ENCODE results near the gene PERCC1.
"Not testable (repeated sequence)": the region's sequence is repeated elsewhere in the genome, so short reads cannot be mapped to it uniquely, and the experiment has no call there.

The PERCC1 gene

DNA sequence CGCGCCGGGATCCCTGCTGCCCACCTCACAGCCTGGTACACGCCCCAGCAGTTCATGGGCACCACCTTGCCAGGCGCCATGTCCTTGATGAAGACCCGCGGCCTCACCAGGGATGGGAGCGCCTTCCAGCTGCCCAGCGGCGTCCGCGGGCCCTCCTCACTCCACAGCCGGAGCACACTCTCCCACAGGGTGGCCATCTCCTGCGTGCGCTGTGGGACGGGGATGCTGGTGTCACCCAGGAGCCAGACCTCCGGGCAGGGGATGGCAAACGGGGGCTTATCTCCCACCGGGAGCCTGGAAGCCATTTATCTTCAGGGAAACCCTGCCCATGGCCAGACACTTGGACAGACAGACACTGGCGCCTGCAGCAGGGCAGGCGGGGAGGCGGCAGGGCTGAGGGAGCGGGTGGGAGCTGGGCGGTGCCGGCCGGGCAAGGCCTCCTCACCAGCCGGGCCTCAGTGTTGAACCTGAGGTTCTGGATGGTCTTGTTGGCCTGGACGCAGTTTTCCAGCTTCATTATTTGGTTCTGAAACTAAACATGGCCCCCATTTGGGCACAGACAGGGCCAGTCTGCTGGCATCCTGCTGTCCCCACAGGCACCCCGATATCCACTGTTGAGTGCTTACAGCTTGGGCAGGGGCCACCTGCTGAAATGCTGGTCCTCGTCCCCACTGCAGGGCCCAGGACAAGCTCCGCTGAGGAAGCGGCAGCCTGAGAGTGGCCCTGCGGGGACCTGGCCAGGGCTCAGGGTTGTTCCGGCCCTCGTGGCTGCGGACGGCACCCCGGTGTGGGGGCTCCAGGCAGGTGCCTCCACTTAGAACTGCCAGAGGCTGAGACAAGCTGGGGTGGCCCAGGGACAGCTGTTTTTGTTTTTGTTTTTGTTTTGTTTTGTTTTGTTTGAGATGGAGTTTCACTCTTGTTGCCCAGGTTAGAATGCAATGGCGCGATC, 4.0 kb downstream of the PERCC1 start:
- no peak for DNase-seq (ENCODE audit: low spot score)

DNA sequence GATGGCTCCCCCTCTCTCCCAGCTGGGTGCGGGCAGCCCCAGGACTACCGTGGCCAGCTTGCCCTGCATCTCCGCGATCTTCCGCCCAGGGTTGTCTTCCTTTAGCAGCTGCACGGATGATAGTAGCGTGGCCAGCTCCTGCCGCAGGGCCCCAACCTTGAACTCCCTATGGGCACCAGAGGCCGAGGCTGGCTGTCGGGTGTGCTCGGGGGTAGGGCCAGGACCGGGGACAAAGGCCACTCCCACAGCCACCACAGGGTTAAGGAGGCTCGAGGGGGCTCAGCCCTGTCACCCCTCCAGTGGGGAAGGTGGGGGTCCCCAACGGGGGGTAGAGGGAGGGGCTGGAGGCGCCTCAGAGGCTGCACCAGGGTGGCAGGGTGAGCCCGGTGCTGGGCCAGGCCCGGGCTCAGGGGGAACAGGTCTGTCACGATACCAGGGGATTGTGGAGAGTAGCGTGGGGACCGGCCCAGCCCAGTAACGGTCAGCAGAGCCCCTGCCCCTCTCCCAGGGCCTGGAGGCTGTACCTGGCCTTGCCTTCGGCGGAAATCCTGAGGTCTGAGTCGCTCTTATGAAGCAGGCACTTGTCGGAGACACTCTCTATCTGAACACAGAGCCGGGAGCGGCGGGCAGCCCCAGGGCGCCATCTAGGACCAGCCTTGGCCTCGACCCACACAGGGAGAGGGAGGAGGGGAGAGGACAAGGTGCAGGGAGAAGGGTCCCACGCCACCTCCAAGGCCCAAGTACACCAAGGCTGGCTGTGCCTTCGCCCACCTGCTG, 5.2 kb downstream of the PERCC1 start:
- DNase-seq (ENCODE audit: low spot score): peak; percentile 79

DNA sequence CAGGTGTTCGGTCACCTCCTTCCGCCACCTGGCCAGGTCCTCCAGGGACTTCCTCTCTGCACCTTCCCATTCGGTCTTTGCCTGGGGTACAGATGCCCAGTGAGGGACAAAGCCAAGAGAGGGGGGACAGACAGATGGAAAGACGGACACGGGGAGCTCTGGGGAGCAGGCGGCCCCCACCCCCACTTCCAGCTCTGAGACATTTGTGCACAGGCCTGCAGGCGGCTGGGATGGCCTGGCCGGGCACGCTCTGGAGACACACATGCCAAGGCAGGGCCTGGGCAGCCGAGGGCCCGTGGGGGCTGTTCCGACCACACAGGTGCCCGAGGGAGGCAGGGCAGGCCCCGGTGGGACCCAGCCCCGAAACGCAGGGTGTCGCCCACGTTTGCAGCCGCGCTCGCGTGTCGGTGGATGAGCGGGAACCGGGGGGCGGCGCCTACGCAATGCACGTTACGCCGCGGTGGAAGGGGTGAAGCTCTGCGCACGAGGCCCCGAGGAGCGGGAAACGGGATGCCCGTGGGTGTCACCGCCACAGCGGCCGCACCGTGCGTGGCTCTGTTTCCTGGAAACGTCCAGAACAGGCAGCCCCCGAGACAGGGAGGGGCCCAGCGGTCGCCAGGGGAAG, 6.0 kb downstream of the PERCC1 start:
- no peak for DNase-seq (ENCODE audit: low spot score)

DNA sequence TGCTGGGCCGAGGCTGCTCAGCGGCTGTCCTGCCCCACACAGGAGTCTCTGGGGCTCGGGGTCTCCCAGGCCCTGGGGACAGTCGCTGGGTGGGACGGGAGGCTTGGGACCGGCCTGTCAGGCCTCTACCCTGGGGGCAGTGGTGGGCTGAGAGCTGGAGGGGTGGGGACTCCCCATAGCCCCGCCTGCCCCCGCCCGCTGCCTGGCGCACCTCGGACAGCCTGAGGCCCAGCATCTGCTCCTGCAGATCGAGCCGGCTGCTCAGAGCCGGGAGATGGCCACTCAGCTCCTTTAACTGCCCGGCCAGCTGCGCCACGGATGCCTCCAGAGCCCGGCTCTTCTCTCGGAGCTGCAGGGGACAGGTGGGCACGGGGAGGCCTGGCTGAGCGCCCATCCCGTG, 6.7 kb downstream of the PERCC1 start:
- DNase-seq (ENCODE audit: low spot score): no peak

DNA sequence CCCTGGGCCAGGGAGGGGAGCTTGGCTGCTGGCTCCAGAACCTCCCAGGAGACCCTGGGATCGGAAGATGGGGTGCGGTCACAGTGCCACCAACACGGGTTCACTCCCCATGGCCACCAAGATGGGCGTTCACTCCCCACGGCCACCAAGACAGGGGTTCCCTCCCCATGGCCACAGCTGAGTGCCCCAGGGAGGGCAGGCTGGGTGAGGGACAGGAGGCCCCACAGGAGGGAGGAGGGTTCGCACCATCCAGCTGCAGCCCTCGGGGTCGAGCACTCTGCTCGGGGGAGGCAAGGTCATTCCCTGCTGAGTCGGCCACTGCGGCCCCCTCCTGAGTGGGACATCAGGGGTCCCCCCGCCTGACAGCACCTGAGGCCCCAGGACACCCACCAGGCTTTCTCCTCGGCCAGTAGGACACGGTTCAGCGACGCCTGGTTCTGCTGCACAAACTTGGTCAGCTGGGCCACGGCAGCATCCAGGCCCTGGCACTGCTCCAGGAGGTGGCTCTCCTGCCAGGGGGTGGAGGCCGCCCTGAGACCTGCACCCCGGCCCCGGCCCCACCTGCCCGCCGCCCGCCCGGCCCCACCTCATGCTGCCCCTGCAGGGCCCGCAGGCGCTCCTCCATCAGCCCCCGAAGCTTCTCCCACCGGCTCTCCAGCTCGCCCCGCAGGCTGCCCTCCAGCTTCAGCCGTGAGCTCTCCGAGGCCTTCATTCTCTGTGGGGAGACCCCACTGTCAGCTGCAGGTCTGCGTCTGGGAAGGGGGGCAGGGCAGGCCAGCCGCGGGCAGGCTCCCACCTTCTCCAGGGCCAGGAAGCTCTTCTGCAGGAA, 7.6 kb downstream of the PERCC1 start:
- no peak for DNase-seq (ENCODE audit: low spot score)

DNA sequence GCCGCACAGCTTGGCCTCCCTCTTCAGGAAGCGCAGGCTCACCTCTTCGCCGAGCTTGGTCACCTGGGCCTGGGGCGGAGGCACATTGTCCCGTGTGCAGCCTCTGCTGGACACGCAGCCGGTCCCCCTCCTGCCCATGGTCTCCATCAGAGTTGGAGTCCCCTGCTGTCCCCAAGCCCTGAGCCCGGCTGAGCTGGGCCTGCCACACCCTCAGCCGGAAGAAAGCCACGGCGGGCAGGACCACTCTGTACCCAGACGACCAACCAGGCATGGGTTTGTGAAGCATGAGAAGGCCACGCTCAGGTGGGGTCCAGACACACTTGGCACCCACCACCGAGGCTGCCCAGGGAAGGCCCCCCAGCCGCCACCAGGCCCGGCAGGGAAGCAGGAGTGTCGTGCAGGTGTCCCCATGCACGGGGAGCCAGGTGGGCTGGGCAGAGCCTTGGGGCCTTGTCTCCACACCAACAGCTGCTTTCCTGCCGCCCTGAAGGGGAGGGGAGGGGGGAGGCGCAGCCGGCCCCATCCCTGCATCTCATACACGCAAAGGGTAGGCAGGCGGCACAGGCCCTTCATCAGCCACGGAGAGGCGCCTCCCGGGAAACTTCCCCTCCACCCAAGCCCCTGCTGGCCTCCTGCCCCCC, 8.3 kb downstream of the PERCC1 start:
- no peak for DNase-seq (ENCODE audit: low spot score)

DNA sequence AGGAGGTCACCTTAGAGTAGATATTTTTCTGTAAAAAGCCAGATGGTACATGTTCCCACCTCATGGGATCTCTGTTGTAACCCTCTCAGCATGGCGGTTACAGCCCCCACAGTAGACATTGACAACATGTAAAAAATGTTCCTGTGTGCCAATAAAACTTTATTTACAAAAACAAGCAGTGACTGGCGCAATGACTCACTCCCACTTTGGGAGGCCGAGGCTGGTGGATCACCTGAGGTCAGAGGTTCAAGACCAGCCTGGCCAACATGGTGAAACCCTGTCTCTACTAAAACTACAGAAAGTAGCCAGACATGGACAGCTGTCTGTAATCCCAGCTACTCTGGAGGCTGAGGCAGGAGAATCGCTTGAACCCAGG, 8.8 kb downstream of the PERCC1 start:
- DNase-seq (ENCODE audit: low spot score): not testable (repeated sequence)

DNA sequence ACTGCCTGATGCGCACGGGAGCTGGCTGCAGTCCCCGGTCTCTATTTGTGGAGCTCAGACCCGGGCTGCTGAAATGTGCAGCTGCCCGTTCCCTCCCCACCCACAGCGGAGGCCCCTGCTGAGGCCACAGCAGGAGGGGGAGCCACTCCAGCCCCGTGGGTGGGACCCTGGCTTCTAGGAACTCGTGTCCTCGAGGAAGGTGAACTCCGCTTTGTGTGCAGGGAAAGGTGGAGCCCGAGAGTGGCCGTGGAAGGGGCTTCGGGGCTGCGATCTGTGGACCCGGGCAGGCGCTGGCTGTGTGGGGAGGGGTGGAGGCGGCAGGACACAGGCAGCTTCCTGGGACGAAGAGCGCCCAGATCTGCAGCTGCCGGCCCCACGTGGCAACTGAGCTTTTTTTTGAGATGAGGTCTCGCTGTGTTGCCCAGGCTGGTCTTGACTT, 10.5 kb downstream of the PERCC1 start:
- no peak for DNase-seq (ENCODE audit: low spot score)

DNA sequence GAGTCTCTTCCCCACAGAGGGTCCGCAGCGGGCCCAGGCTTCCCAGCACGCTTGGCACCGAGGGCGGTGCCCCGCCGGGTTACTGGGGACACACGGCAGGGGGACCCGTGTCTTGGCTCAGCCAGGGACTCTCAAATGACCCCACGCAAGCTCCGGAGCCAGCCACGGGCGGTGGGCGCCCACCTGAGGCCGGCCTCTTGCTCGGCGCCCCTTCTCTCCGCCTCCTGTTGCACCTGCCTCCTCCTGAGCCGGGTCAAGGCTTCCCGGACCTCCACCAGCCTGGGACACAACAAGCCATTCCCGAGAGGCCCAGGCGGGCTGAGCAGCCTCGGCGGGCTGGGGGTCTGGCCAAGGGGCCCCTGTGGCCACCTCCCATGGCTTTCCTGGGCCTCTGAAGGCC, 11.8 kb downstream of the PERCC1 start:
- no peak for DNase-seq (ENCODE audit: low spot score)

DNA sequence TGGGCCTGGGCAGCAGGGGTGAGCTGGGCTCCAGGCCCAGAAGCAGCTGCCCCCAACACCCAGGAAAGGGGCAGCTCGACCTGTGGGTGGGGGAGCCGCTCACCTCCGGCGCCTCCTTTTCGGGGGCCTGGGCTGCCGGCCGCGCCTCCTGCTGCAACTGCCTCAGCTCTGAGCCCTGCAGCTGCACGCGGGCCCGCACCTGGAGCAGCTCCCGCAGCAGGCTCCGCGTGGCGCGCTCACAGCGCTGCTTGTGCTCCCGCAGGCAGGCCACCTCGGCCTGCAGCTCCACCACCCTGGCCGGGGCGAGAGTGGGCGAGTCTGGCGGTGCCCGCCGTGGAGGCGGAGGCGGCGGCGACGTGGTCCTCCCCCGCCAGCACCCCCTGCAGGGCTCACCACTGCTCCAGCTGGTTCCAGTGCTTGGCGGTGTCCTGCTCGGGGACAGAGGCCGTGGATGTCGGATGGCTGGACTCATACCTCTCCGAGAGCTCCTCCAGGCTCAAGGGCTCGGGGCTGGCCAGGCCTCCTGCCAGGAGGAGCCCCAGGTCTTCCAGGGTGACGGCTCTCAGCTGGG, 12.6 kb downstream of the PERCC1 start:
- no peak for DNase-seq (ENCODE audit: low spot score)

DNA sequence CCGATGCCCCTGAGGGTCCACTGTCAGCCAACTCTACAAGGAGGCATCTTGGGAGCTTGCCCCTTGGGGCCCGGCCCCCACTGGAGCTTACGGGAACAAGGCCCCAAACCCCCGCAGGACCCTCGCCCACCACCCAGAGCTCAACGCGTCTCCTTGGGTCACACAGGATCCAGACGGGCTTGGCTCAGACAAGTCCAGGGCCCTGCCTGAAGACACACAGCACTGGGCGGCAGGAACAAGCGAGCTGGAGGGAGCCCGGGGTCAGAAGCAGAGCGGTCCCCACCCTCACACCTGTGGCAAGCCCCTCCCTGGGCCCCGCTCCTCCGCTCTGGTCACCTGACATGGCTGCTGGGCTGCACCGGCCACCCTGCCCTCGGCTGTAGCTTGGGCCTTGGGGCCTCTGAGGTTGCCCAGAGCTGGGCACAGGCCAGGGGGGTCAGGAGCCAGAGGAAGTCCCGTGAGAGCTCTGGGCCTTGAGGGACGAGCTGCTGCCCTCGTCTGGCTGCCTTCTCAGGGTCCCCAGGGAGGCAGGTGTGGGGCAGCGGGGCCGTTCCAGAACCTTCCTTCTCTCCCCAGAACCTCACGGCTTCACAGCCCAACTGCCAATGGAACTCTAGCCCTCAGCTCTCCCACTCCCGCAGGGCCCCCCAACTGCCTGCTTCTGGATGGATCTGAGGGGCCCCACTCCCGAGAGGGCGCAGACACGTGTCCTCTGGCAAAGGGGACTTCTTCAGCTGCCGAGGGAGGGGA, 13.3 kb downstream of the PERCC1 start, which contains the start of gene CCDC154:
Gene CCDC154, minus strand, starts transcription at position 577 of the 750 bp plus-strand sequence. Its CDS starts 234 bp downstream, at position 343.
- no peak for DNase-seq (ENCODE audit: low spot score)

DNA sequence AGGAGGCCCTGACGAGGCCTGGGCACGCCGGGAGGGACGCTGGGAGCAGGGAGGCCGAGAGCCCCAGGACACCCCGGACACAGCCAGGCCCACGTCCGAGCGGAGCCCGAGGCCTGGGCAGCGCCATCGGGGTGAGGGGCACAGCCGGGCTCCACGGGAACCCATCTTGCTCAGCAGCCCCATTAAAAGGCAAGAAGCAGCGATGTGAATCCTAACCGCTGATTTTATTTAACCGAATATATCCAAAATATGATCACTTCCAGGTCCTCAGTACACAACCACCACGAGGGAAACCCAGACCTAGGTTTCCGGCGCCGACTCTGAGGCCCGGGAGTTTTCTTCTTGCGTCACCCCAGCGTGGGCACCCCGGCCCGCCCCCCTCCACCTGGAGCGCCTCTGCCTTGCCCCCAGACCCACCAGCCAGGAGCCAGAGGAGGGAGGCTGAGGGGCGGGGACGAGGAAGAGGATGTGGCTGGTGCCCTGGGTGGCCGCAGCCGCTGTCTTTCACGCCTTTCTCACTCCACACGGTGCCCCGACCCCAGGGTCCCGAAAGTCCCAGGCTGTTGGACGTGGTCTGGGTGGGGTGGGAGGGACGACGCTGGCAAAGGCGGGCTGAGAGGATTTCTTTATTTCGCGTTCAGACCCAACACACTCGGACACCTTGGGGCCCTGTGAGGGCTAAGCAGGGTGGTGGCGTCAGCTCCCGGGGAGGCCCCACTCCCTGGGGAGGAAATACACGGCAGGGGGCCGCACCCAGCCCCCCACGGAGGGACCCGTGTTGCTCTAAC, 14.0 kb downstream of the PERCC1 start:
- no peak for DNase-seq (ENCODE audit: low spot score)

DNA sequence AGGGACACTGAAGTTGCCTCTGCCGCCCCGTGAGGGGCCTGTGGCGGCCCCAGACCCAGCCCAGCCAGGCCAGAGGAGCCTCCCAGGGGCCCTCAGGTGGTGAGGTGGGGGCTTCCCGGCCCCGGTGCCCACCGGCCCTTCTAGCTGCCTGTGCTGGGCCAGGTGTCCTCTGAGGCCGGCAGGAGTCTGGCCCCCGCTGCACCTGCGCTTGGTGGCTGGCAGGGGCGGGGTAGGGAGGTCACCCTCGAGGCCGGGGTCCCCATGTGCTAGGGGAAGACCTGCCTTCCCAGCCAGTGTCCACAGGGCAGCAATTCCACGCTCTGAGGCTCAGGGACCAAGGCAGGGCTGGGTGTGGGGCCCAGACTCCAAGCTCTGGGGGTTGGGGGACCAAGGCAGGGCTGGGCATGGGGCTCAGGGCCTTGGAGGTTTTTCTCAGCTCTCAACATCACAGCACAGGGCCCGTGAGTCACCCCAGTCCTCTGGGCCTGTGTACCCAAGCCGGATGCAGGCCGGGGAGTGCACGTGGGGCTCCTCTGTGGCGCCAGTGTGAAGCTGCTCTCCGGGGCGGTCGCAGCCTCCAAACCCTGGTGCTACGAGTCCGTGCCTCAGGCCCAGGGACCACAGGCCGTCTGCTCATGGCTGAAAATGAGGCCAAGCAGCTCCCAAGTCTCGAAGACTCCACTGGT, 14.8 kb downstream of the PERCC1 start:
- no peak for DNase-seq (ENCODE audit: low spot score)

DNA sequence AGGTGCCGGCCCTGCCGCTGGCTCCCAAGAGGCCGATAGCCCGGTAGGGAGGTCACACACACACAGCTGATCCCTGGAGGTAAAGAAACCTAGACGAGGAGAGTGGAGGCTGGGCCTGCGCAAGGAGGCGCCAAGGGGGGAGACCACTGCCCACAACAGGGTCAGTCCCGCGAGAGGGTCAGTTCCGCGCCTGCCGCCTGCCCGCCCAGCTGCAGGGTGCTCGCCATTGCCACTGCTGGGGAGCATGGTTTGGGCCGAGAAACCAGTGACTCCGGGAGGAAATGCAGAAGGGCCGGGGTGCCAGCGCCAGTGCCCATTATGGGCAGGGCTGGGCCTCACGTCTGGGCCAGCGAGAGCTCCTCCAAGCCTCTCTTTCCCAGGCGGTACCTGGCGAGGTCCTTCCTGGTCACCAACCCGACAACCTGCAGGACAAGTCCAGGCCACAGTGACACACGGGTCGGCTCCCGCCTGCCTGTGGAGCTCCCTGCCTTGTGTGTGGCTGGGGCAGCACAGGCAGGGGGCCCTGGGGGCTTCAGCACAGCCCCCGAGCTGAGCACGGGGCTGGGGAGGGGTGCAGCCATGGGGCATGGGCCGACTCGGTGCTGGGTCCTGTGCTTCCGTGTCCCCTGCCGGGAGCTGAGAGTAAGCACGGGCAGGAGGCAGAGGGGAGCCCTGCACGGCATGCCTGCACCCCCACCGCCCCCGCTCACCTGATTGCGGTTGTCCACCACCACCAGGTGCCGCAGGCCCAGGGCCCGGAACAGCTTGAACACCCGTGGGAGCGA, 15.6 kb downstream of the PERCC1 start:
- DNase-seq (ENCODE audit: low spot score): no peak

DNA sequence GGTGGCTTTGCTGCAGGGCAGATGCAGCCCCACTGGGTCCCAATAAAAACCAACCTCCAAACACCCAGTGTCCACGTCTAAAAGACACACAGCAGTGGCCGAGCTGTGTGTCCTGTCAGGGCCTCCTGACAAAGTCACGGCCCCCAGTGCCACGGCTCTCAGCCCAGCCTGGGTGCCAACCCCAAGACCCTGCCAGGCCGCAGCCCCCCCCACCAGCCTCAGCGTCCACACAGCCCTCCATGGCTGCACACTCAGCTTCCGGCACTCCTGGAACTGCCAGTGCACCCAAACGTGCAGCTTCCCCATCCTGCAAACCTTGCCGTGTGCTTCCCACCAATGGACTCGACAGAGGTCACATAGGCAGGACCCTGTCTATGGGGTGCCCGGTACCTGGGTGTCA, 17.1 kb downstream of the PERCC1 start:
- no peak for DNase-seq (ENCODE audit: low spot score)

DNA sequence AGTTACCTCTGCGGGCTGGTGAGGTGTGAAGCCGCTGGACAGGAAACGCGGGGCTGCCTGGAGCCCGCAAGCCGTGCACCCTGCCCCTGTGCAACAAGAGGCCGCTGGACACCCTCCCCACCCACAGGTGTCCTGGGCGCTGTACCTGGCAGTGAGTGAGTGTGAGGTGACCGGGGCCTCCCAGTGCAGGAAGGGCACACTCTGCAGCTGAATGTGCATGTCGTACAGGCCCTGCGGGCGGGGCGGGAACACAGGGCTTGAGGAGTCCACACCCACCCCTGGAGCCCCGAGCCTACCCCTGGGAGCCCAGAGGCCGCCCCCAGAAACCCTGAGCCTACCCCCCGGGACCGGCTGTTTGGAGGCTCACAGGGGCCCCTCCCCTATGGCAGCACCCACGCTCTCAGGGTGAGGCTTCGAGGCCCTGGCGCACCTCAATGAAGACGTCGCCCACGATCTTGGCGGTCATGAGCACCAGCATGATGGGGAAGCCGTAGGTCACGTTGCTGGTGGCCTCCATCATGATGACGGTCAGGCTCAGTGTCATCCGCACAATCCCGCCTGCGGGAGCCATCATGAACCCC, 17.7 kb downstream of the PERCC1 start:
- no peak for DNase-seq (ENCODE audit: low spot score)

DNA sequence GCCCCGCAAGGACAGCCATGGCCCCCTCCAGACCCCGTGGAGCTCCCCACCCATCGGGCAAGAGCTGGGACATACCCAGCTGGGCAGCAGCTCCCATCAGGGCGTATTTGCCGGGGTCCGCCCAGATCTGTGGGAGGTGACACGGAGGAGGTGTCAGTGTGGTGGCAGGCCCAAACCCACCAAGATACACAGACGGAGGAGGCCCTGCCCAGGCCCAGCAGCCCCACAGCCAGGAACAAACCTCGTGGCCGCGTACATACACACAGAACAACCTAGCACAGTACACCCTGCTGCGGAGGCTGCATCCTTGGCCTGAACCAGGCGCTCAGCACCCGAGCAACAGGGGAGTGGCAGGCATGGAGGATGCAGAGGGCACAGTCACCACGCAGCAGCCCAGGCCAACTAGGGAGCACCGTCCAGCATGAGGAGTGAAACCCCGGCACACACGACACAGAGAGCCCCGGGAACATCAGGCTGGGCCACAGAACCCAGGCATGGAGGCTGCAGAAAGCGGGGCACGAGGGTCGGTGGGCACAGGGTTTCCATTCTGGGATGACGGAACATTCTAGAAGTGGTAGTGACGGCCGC, 18.4 kb downstream of the PERCC1 start:
- DNase-seq (ENCODE audit: low spot score): no peak
